Activated CD4-positive, alpha-beta T cell treated with anti-CD3 and anti-CD28 coated beads, Interleukin-2, amount 50 U/mL, for 24 hours (primary cell): Measurements from ENCODE around the gene ADAMTS12.

ENCODE experiments used
- DNase-seq, 2 donors: peaks; one replicate each; pipeline ENCODE4 v3.0.0-alpha.2; 2020; ENCODE audit warnings: low read depth in 1 of 2, low spot score in 1 of 2

The ADAMTS12 gene

DNA sequence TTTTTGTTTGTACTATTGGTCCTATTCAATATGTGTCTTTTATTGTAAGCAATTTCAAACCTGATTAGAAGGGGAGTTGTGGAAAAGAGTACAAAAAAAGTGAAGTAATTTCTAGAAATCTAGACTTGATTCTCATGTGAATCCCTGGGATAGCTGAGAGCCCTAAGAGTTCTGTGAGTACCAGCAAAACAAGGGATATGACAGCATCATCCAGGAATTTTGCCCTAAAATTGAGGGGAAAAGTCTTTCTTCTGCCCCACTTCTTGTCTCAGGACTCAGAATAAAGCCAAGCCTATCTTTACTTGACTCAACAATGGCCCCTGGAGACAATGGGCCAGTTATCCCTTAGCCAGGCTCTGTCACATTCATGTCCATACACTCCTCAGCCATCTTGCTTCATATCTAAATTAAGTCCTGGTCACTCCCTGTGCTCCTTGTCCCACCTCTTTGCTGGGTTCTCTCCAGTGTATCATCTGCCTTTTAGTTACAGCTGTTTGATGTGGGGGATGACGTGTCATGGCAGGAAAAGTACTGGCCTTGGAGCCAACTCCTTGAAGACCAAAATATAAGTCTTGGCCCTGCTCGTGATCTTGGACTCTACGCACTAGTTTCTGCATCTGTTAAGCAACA lies 81.2 kb downstream of the ADAMTS12 start:
- no peak for DNase-seq

DNA sequence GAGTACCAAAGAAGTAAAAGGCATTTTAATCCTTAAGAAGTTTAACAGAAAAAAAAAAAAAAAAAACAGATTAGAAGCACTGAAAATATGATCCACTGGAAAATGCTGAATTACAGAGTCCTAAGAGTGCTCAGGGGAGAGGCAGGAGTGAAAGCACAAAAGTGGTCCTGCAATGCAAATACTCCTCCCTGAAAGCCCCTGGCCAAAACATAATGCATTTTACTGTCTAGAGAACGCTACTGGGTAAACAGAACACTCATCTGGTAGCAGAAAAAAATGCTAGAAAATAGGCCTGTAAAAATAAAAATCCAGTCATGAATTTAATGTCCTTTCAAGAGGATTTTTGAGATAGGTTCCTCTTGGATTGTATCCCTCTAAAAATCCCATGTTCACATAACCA lies 81.9 kb downstream of the ADAMTS12 start:
- no peak for DNase-seq

DNA sequence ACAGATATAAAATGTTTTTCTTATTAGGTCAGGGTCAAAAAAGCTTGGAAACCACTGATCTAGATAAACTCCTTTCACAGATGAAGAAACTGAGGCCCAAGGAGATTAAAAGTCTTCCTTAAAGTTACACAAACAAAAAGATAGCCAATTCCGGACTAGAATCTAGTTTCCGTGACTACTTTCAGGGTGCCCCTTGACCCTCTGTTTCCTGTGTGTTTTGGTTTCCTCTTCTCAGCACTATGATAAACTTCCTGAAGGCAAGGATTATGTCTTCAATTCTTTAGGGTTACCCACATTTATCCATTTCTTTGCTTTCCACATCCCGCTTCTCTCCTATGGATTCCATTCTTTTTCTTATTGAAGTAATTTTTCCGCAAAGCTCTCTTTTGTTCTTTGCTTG lies 83.1 kb downstream of the ADAMTS12 start:
- no peak for DNase-seq

DNA sequence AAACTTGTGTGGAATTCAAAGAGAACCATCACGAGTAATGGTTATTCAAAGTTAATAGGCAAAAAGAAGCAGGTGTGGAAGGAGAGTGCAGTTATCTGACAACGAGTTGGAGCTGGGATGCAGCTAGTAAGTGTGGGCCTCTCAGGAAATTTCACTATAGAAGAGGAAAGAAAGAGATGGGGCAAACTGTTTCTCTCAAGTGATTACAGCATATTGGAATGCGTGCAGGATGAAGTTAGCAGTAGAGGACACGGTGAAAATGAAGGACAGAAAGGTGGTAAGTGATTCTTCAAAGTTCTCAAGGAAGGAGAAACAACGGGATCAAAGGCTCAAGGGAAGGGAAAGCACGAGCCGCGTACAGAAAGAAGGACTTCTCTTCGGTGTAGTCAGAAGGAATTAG lies 84.0 kb downstream of the ADAMTS12 start:
- no peak for DNase-seq

DNA sequence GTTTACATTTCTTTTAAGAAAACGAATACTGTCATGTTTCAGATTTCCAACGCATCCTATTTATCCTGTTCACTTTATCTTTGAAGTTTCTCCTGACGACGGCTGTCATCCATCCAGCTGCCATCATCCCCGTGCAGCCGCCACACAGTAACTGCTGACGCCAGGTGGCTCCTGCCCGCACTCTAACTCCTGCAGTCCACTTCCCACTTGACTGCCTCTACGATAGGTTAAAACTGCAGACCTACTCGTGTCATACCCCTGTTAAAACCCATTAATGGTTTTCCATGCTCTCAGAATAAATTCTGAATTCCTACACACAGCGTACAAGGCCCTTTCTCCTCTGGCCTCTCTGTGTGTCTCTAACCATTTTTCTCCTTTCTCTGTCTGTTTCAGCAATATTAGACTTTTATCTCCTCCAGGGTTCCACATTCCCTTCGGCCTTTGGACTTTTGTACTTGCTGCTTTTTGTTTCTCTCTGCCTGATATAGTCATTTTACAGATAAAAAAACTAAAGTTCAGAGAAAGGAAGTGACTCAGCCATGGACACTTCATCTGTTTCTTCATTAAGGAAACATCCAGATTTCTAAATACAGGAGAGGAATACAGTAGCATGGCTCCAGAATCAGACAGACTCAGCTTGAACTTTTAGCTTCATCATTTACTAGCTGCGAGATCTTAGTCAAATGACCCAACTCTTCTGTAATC lies 84.9 kb downstream of the ADAMTS12 start:
- no peak for DNase-seq

DNA sequence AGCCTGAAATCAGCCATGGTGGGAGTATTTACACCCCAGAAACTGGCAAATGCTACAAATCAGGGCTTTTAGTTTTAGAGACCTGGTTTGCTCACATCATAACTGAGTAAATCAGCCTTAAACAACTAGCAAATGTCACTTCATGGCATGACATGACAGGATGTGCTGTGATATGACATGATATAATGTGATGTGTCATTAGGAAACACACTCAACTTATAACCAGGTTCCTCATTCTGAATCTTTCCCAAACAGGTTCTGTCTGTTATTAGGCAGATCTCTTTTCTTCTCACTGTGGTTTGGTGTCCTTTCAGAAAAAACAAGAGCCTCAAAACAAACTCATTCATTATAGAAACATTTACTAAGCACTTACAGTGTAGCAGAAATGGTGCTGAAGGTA lies 90.5 kb downstream of the ADAMTS12 start:
- DNase-seq, result no peak

DNA sequence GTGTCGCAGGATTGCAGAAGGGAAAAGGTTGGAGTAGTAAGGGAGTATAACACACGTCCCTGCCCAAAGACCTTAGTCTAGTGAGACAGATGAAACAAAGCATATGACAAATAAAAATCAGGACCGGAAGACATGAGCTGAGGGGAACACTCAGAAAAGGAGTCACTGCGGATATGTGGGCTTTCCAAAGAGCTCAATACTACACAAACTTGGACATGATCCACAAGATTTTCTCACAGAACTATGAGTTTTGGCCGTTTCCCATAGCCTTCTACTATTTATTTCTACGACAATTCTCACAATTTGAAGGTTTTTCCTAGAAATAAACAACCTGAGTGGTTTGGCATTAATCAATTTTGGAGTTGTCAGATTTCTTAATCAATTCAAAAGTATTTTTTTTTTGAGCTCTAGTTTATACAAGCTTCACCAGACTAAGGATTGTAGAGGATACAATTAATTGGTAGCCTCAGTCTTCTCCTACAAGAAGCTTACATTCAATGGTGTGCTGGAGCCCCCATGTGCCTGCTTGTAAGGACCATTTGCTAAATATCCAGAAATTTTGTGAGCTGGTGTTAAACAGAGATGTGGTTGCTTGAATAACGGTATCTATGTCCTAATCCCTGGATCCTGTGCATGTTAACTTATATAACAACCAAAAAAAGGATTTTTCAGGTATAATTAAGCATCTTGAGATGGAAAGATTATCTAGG lies 91.4 kb downstream of the ADAMTS12 start:
- no peak for DNase-seq

DNA sequence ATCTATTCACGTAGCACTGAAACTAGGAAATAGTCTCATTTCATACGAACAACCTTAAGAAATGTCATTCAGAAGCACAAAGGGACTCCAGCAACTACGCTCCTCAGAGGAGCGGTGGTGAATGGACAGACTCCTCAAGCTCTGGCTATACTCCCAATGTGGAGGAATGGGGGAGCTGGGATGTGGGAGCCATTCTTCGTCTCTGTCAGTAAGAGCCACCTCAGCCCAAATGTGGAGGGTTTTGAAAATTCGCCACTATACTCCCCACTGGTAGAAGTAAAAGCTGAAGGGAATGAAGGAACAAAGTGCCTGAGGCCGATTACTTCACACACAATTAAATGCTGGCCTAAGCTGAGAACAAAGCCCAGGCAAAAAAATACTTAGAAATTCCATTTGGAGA lies 96.3 kb downstream of the ADAMTS12 start:
- no peak for DNase-seq

DNA sequence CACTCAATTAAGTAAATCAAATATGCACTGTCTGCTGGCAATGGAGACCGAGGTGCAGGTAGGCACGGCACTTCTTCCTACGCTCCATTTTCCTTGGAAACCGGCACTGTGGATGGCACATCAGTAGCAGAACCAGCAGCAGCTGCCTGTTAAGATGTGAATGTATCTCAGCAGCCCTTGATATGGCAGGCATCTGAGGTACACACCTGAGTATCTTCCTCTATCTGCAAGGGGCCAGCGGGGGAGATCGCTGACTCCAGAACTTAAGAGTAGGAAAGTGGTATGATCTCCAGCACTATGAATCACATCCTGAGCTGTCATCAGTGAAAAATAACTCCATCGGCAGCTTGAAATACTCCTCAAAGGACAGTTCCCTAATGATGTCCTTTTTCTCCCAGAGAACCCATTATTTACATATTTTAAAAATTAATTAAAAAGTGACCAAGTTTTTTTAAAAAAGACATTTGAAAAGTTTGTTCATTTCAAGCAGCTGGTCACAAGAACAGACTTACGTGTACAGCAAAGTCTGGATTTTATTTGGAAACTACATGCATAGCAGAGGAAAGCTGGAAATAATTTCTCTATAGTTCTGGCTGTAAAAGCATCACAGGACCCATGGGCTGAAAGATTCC lies 97.1 kb downstream of the ADAMTS12 start:
- no peak for DNase-seq

DNA sequence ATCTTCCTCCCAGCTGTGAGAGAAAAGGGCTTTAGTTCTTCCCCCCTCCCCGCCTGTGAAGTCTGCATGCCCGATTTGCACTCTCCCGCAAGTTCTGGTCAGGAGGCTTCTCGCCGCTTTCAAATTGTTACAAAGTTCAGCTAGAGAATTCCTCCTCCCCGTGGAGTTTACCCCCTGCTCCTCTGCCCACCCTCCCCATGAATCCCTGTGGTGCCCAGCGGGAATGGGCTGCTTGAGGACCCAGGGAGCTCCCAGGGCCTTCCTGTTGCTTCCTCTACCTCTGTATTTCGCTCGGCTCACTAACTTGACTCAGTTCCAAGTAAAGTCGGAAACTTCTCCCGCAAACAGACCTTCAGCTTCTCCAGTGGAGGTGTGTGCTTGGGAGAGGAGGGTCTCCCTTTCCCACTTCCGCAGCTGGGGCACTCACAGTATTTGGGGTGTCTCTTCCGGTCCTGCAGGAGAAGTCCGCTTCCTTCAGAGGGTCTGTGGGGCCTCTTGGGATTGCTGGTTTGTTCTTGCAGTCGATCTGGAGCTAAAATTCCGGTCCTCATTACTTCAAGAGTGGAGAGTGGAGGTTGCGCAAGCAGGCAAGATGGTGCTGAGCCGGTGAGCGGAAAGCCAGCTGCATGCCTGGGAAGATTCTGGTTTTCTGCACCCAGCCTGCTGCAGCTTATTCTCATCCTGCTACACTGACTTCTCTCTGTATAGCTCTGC lies 97.8 kb downstream of the ADAMTS12 start:
- DNase-seq, result no peak

DNA sequence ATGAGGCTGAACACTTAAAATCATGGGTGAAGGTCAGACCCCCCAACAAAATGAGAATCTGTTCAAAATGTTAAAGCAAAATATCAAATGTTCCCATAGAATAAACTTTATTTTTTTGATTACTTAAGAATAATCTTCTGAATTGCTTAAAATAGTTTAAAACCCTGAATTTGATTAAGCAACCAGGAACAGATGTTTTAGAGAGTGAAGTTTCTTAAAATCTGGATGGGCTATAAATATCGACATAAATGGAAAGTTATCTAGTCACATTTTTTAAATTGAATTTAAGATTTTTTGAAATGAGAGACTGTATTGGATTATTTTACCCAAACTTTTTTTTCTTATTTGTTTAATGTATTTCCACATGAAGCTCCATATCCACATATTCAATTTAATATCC lies 98.5 kb downstream of the ADAMTS12 start:
- DNase-seq, result no peak

DNA sequence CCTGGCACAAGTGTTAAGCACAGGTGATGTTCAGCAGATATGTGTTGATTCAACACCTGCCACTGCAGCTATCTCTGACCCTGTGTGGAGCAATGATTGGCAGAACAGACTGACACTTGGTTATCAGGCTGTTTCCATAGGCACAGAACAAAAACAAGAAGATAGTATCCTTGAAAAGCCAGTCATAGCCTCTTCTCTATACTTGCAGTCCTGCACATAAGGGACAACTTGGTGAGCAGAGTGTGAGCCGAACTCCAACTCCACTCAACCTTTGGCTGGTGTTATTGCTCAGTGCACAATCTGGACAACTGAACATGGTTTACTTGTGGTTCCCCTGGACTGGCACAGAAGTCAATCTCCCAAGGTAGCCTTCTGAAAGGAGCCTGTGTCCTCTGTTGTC lies 99.2 kb downstream of the ADAMTS12 start:
- no peak for DNase-seq

DNA sequence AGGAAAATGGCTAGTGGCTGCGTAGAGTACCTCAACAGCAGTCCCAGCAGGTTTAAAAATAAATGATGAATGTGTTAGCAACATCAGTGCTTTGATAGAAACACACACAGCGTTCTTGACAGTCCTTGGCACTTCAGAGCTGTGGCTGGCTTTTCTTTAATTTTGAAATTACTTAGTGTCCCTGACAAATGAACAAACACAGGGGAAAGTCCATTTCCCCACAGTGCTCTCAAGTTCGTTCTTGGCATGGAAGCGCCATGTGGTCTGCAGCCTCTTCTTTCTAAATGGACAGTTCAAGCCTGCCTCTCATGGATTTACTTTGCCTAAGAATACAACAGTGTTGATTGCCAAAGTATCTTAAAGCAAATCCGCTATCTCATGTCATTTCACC lies 102.2 kb downstream of the ADAMTS12 start:
- no peak for DNase-seq

DNA sequence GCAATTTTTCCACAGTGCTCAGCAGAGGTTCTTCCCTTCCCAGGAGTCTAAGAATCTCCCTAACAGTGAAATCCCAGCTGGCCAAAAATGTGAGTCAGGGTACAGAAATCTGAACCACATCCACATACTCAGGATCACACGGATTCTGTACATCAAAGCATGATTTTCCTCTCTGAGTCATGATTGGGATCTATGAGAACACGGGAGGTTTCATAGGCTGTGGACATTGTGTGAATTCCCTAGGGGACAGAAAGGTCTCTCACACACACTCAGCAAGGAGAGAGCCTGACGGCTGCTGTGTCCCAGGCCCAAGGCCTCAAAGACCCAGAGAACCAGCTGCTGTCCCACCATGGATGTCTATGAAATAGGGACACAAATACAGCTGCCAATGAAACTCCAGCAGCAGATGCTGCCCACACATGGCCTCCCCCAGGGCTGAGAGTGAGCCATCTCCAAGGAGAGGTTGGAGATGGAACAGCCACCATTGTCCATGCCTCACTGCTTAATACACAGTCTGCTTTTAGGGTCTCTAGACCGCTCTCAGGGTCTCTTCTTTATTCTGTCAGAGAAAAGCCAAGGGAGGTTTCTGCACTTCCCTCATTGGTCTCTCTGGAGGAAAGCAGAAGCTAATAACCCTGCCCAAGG lies 102.7 kb downstream of the ADAMTS12 start:
- DNase-seq, result no peak

DNA sequence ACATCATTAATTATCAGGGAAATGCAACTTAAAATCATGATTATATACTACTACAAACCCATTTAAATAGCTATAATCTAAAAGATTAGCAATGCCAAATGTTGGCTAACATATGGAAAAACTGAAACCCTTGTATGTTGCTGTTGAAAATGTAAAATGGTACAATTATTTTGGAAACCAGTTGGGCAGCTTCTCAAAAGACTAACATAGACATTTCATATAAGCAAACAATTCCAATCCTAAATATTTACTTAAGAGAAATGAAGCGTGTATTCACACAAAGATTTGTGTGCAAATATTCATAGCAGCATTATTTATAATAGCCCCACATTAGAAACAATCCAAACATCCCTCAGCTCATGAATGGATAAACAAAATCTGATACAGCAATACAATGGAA lies 106.2 kb downstream of the ADAMTS12 start:
- no peak for DNase-seq

DNA sequence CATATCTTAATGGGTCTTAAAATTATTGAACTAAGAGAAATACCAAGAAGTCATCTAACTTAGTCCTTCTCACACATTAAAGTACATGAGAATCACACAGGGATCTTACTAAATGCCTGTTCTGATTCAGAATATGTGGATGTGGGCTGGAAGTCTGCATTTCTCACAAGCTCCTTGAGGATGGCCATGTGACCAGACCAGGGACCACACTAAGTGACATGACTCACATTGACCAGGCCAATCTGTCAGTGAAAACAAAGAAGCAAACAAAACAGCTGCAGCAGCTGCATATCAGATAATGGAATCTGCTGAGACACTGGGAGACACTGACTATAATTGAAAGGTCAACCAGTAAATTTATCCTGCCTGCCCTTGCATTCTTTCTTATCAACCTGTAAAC lies 110.5 kb downstream of the ADAMTS12 start:
- no peak for DNase-seq

DNA sequence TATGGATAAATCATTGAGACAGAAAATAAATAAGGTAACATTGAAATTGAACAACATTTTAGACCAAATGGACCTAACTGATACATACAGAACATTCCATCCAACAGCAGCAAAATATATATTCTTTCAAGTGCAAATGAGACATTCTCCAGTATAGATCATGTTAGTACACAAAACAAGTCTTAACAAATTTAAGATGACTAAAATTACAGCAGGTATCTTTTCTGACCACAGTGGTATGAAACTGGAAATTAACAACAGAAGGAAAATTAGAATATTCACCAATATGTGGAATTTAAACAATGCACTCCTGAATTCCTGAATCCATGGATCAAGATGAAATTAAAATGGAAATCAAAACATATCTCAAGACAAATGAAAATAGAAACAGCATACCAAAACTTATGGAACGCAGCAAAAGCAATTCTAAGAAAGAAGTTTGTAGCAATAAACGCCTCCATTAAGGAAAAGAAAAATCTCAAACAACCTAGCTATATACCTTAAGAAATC lies 115.6 kb downstream of the ADAMTS12 start:
- DNase-seq, result no peak

DNA sequence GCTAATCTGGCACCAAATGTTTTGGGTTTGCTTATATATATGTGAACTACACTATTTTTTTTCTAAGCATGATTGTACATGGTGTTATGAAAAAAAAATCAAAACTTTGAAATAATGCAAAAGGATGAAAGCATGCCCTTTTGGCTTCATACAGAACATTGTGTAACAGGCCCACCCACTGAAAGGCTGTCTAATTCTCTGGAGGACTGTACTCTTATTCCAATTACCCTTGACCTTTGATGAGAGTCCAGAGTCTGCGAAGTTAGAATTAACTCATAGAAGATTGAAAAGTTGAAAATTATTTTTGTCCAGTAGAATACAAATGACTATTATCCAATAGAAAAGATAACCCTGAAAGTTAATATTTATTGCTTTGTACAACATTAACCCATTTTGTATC lies 117.4 kb downstream of the ADAMTS12 start:
- DNase-seq, result no peak

DNA sequence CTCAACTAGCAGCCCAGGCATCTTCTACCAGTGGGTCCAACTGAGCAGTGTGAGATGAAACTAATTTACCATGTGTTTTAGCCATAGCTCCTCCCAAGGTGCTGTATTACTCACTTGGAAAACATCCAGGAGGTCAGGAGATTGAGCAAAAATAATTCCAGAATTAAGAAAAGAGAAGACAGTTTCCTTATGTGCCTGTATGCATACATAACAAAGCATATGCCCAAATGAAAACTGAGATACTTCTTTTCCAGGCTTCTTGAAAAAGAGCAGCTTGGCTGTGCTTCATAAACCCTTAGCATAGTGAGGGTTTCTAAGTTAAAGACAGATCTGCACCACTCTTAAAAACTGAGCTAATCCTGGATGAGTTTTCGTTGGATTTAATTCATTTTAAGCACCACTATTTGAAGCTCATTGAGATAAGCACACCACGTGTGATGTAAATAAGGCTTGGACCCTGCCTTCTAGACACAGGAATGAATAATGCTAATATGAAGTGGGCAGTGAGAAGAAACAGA lies 119.4 kb downstream of the ADAMTS12 start:
- DNase-seq, result no peak

DNA sequence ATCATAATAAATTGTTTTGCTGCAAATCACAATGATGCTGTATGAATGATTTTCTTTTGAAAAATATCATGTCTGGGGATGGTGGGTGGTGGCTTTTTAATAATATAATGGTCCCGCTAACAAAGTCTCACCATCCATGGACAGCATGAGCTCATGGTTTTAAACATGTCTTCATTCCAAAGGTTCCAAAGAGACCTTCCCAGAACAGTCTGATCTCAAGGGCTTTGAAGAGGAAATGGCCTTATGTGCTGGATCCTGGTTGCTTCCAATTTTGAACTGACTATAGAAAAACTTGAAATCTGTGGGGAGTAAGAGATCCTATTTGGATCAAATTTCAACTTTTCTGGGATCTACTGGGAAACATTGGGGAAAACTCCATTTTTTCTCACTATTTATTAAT lies 121.8 kb downstream of the ADAMTS12 start:
- no peak for DNase-seq

DNA sequence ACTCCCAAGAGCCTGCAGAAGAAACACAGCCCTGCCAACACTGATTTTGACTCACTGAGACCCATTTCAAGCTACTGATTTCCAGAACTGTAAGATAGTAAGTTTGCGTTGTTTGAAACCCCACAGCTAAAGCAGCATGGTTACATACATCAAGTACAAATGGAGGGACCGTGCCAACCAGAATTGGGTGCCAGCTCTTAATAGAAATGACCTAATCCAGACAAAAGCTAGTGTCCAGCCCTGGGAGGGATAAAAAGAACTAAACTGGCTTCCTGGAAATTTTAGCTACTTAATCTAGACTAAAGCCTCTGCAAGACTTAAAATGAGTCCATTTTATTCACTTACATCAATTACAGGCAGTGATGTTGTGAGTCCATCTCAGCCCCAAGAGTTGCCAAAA lies 122.6 kb downstream of the ADAMTS12 start:
- no peak for DNase-seq
